Fibroblast of skin of right biceps (primary cell): Measurements from ENCODE around the gene HES1.

ENCODE experiments used
- DNase-seq: peaks from one replicate; pipeline ENCODE4 v3.0.0-alpha.2; 2013

The HES1 gene

GRCh38 chr3:194170793-194171192 is 34.8 kb downstream of the HES1 start:
- no peak for DNase-seq

- DNase-seq, result no peak
Observed at GRCh38 chr3:194174406-194174805, 38.5 kb downstream of the HES1 start.

- no peak for DNase-seq
Observed at GRCh38 chr3:194174980-194175379, 39.0 kb downstream of the HES1 start.

GRCh38 chr3:194176274-194176991 is 40.5 kb downstream of the HES1 start:
- no peak for DNase-seq

- DNase-seq, result no peak
Observed at GRCh38 chr3:194177141-194177540, 41.2 kb downstream of the HES1 start.

- no peak for DNase-seq
Observed at GRCh38 chr3:194178128-194178527, 42.2 kb downstream of the HES1 start.

- DNase-seq, result peak; percentile 9
Observed at GRCh38 chr3:194178669-194179068, 42.7 kb downstream of the HES1 start.

GRCh38 chr3:194180570-194180969 is 44.6 kb downstream of the HES1 start:
- no peak for DNase-seq

GRCh38 chr3:194181612-194182529 is 45.9 kb downstream of the HES1 start:
- peak; percentile 25 for DNase-seq

GRCh38 chr3:194183271-194183670 is 47.3 kb downstream of the HES1 start:
- no peak for DNase-seq

GRCh38 chr3:194184265-194184751 is 48.4 kb downstream of the HES1 start:
- no peak for DNase-seq

GRCh38 chr3:194184801-194185200 is 48.9 kb downstream of the HES1 start:
- no peak for DNase-seq

- no peak for DNase-seq
Observed at GRCh38 chr3:194185221-194185620, 49.3 kb downstream of the HES1 start.

GRCh38 chr3:194187233-194187944 is 51.4 kb downstream of the HES1 start:
- DNase-seq, result no peak
